GM18907 (cell line): ENCODE measurements around the gene KCNIP3.

ENCODE experiments used
- ATAC-seq: cut with Tn5 transposase; IDR thresholded peaks from one replicate; pipeline ENCODE4 v1.9.1; 2021; ENCODE audit warnings: mild to moderate bottlenecking, moderate library complexity; ENCODE audit not compliant: unreplicated experiment

KCNIP3 gene

DNA sequence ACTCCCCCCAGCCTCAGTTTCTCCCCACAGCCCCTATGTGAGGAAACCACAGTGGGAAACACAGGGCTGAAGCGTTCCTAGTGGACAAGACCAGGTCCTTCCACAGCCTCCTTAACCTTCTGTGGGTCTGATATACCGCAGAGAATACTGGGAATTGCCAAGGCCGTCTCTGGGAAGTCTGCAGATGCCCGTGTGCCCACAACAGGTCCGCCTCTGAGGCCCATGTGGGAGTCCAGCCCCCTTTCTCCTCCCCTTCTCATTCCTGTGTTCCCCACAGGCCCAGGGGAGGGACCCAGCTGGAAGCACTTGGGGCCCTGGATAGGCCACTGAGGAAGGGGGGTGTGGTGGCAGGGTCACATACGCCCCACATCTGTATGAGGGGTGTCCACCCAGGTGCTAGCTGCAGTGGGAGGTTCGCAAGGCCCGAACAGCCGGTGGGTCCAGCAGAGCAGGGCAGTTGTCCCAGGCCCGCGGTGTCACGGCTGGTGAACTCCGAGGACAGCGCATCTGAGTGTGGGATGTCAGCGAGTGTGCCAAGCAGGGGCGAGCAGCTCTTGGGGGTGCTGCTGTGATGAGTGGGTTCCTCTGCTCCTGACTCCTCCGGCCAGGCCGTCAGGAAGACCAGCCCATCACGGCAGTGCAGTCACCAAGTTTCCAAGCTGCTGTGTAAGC, 2.4 kb upstream of the KCNIP3 start:
- no peak for ATAC-seq

DNA sequence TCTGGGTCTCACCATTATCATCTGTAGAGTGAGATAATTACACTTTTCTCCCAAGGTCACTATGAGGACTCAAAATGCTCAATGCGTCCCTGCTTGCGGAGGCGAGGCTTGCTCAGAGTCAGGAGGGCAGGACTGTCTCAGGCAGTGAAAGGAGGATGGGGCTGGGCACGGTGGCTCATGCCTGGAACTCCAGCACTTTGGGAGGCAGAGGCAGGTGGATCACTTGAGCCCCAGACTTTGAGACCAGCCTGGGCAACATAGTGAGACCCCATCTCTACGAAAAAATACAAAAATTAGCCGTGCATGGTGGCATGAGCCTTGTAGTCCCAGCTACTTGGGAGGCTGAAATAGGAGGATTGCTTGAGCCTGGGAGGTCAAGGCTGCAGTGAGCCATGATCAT, 1.8 kb upstream of the KCNIP3 start:
- ATAC-seq: no peak

DNA sequence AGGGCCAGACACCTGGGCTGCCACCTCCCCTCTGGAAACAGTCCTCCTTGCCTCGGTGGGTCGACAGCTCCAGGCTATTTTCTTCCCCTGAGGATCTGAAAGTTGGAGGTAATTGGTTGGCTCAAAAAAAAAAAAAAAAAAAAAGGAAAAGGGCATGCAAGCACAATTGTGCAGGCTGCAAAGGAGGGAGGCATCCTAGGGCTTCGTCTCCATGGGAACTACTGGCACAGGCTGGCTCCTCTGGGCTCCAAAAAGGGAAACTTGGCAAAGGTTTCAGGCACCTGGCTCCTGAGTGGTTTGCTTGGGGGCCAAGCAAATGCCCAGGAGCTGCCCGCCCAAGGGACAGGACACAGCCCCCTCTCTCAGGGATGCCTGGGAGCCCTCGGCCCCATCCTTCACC, 1.1 kb upstream of the KCNIP3 start:
- ATAC-seq: no peak

DNA sequence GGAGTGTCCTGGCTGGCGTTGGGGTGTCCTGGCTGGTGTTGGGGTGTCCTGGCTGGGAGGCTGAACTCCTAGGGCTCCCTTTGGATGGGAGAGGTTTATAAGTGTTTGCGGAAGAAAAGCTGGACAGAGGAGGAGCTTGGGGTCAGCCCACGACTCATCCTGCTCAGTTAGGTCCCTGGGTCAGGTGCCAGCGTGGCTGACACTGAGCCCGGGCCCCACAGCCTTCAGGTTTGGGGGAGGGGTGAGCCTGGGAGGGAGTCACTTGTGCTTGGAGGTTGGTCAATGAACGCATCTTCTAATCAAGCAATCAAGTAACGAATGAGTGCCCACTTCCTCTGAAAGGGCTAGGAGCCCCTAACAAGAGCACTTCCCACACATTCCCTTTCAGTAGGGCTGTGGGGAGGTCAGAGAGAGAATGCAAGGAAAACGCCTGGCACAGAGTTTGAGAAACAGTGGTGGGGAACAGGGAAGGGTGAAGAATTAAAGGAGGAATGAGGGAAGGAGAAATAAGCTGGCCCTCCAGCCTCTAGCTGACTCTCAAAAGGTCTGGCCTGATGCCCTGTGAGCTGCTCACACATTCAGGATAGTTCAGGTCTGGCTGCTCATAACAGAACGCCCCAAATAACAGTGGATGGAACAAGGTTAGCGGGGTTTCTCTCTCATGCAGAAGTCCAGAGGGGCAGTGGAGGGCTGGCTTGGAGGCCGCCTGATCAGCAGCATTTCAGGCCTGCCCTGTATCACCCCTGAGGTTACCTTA, 670 bp downstream of the KCNIP3 start:
- ATAC-seq: no peak

DNA sequence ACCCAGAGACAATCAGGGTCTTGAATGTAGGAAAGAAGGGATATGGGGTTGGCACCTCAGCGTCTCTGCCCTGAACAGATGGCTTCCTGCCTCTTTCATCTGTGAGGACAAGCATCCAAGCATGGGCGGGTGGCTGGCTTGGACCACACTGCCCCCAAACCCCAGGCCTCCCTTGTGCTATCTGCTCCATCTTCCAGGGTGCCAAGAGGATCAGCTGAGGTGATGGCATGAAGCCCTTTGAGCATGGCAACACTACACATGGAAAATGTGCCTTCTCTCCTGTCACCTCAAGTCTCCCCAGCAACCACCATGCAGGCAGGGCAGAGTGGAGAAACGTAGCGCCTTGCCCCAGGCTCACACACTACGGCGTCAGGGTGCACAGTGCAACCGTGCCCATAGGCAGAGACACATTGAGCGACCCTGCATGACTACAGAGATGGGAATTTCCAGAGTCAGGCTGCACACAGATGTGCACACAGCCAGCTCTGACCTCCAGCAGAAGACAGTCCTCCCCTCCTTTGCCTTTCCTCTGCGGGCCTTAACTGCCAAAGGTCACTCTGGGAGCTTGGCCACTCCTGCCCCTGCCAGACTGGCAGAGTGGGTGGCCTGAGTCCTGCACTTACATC, 1.5 kb downstream of the KCNIP3 start:
- no peak for ATAC-seq

DNA sequence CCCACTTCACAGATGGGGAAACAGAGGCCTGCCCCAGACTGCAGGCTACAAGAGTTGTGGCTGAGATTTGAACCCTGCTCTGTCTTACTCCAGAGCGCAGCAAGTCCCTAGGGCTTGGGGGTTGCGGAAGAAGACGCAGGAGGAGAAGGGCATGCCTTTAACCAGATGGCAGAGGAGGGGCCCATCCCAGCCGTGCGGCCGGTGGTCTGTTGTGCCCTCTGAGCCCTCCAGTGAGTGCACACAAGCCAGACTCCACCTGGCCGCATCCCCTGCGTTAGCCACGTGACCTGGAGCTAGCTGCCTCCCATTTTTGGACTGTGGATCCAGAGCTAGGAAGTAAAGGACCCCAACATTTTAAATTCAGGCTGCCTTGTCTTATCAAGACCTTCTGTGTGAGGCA, 2.8 kb downstream of the KCNIP3 start:
- no peak for ATAC-seq

DNA sequence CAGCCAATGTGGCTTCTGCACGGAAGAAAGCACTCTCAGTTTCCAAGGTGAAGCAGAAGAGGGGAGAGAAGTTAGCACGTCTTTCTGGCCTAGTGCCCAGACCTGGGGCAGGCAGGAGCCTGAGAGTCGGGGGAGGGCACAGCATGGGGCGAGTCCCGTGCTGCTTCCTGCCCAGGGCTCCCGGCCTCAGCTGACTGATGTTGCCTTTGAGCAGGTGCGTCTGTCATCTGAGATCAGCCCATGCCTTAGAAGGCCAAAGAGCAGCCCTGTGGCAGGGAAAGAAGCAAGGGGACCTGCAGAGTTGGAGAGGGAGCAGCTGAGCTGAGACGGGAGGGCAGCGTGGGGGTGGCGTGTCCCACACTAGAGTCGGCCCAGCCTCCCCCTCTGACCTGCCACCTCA, 3.3 kb downstream of the KCNIP3 start:
- ATAC-seq: no peak

DNA sequence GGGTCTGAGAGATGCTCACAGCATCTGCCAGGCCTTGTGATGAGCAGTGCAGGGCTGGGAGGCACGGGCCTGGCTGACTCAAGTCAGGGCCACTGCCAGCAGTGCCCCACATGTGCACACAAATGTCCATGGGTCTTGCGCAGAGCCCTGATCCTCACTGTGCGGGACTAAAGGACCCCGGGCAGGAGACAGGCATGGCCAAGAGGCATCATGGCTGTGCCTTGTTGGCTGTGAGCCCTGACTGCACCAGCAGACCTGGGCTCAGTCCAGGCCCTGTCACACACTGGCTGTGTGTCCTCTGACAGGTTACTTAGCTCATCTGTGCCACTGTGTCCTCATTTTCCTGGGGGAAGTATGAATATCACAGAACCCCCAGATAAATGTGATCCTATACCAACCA, 4.0 kb downstream of the KCNIP3 start:
- no peak for ATAC-seq

DNA sequence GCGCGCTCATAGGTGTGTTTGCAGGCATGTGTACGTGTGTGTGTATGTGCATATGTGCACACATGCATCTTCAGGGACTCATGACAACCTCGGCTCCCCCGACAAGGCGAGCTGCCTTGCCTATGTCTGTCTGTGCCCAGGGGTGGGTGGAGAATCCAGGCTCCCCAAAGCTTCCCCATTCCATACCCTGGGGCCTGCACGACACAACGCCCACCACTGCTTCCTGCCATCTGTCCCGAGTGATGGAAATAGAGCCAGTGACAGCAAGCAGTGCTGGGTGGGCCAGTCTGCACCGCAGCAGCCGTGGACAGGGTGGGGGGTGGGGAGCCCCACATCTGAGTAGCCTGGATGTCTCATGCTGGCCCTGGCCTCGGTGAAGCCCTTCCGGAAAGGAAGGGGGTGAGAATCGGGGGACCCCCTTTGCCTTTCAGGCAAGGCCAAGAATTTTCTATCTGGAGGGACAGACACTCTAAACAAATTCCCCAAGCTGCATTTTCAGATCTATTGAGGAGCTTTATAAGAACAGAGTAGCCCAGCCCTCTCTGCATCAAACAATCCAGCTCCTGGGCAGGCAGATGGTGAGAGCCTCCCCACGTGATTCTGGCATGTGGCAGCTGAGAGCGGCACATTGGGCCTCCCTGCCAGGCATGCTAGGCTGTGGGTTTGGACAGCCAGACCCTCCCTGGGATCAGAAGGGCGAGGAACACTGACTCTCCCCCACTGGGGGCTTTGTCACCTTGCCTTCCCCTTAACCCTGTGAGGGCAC, 4.9 kb downstream of the KCNIP3 start:
- ATAC-seq: no peak

DNA sequence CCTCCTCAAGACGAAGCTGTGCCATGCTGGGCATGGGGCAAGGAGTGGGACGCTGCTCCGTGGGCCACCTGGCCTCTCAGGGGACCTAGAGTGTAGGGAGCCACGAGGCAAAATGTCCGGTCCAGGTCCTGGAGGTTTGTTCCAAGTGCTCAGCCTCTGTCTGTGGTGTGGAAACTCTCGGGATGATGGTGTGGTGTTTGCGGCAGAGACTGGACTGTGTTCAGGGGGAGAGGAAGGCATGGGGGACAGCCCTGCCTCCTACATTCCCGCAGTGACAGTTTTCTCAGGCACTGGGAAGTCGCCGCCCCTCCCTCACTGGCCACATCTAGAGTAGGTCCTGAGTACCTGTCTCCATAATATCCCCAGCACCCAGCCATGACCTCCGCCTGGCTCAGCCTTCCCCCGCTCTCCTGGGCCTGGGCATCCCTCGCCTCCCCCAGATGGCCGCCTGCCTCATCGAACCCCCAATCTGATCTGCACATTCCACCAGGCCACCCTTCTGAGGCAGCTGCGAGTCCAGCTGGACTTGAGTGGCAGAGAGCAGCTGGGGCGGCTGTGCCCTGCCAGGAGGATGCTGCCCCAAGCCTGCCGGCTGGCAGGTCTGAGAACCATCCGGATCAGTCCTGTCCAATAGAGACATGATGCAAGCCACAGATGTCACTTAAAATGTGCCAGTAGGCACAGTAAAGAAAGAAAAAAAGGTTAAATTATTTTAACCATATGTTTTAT, 6.2 kb downstream of the KCNIP3 start:
- ATAC-seq: no peak

DNA sequence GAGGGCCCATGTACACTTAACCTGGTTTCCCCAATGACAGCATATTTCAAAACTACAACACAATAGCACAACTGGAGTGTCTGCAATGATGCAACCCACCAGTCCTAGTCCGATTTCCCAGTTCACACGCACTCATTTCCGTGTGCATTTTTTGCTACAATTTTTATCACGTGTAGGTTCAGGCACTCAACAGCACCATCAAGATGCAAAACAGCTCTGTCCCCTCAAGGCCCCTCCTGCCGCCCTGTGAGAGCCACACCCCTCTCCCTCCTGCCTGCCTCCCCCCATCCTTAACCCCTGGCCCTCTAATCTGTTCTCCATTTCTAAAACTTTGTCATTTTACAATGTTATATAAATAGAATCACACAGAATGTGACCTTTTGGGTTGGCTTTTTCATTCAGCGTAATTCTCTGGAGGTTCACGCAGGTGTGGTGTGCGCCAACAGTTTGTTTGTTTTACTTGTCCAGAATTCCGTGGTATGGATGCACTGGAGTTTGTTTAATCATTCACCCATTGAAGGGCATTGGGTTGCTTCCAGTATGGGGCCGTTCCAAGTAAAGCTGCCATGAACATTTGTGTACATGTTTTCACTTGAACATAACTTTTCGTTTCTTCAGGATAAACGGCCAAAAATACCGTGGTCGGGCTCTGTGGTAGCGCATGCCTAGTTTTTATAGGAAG, 8.4 kb downstream of the KCNIP3 start:
- no peak for ATAC-seq

DNA sequence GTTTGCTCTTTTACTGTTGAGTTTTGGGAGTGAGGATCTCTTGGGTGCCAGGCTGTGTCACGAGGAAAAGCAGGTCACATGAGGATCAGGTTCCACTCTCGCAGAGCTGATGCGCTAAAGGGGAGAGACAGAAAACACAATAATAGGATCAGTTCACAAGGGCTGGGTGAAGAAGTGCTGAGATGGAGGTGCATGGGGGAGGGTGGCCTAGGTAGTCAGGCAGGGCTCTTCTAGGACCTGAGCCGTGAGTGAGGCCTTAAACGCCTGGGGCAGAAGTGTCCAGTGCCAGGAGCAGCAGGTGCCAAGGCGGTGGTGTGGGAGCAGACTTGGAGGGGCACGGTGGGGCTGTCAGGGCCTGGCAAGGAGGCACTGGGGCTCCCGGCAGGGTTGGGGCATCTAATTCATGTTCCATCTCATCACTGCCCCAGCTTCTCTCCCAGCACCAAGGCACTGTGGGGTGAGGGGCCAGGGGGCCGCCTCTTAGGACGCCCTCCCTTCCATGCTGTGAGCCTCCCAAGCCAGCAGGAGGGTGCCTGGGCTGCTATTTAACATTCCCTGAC, 9.3 kb downstream of the KCNIP3 start:
- ATAC-seq: no peak

DNA sequence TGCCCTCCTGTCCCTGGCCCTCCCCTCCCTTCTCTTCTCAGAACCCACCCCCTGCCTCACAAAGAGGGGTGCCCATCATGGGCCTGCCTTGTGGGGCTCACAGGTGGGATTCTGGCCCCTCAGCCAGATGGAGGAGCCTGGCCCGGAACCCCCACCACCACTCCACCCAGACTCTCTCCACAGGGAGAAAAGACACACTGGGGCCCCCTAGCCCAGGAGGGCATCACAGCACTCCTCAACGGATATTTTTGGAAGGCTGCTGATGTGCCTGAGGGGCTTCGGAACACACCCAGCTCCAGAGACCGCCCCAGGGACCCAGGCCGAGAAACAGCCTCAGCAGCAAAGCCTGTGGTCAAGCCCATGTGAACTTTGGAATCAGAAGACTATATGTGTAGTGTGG, 9.9 kb downstream of the KCNIP3 start:
- ATAC-seq: no peak

DNA sequence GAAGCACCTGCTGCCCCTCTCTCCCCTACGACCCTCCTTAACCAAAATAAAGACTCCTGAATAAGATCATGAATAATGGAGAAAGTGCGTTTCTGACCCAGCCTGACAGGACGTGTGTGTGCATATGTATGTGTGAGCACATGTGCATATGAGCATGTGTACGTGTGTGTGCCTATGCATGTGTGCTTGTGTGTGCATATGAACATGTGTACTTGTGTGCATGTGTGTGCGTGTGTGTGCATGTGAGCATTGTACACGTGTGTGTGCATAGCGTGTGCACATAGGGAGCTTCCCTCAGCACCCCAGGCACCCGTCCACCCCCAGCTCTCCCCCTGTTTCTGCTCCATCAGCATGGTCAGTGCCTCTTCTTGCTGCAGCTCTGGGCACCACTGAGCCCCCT, 10.7 kb downstream of the KCNIP3 start:
- ATAC-seq: no peak

DNA sequence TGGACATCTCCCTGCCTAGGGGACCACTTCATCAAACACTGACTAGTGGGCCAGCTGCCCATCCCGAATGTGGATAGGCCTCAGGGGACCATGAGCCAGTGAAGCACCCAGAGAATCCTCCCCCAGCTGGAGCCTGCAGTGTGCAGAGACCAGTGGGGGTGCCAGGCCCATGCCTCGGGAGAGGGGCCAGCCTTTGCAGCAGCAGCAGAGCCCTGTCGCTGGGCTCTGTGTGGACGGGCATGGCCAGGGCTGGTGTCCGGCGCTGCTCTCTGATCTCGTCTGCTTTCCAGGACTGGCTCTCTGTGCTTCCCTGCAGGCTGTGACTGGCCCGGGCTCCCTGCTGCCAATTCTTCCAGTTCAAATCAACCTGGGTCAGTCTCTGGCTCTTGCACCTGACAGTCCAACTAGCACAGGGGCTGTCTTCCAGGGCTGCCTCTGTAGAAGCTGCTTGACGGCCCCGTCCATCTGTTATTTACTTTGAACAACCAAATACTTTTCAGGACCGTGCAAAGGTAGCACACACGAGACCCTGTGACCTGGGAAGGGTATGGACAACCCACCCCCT, 11.4 kb downstream of the KCNIP3 start:
- ATAC-seq: no peak

DNA sequence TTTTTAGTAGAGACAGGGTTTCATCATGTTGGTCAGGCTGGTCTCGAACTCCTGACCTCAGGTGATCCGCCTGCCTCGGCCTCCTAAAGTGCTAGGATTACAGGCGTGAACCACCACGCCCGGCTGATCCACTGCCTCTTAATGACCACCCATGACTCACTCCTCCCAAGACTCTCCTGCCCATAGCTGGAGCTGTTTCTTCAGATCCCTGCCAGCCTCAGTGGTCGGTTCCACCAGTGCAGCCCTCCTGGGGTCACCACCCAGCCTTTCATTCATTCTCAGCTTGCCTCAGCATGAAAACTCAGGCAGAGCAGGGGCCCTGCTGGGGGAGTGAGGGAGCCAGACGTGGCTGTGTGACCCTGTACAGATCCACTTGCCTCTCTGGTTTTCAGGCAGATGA, 12.5 kb downstream of the KCNIP3 start:
- no peak for ATAC-seq

DNA sequence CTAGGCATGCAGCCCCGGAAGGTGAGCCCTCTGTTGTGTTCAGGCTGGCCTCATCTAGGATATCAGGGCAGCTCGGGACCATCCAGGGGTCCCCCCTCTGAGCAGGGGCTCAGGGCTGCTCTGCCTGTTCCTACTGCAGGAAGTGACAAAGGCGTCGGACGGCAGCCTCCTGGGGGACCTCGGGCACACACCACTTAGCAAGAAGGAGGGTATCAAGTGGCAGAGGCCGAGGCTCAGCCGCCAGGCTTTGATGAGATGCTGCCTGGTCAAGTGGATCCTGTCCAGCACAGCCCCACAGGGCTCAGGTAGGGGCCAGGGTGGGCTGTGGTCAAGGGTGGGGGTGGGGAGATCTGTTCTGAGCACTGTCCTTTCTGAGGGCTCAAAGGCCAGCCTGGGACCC, 13.1 kb downstream of the KCNIP3 start:
- ATAC-seq: no peak

DNA sequence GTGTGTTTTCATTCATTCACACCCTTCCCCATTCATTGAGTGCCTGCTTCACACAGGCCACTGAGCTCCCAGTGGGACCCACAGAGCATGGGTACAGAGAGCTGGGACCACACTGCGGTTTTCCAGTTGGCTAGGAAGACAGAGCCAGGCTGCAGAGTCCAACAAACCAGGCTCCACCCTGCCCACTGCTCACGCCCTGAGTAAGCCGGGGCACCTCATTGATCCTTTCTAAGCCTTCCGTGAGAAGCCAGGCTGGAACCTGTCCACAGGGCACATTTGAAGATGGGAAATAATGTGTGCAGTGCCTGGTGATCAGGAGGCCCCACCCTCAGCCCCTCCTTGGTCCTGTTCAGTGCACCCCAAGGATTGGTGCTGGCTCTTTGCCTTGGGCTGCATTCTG, 13.5 kb downstream of the KCNIP3 start:
- no peak for ATAC-seq

DNA sequence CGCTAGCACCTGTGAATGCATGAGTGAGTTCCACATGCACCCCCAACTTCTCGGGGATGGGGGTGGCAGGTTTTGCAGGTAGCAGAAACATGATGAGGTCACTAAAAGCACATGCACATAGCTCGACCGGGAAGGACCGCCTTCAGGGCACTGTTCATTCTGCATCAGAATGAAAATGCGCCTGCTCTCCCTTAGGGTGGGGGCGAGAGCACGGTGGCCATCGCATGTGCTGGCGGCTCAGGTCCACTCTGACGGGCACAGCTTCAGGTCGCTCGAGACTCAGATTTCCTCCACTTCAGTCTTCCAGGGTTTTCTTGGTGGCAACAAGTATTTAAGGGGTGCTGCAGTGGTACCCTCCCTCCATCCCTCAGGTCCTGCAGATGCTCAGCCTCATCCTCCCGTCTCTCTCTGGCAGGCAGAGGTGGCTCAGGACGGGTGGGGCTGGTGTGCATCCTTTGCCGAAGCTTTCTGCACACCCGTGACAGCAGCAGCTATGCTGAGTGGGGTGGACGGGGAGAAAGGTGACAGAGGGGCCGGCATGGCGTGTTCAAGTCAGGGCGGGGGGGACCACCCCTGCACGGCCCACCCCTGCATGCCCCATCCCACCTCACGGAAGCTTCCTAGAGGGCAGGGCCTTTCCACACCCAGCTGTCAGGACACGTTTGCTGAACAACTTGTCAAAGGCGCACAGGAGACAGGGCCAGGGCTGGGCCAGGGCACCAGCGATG, 14.8 kb downstream of the KCNIP3 start:
- ATAC-seq: no peak
